Cerebellar cortex (tissue), 1 donor: ENCODE results near the gene CD19.
A peak's percentile ranks its signal among the peaks of the same experiment; 100 is the strongest.
"Not testable (repeated sequence)": the region's sequence is repeated elsewhere in the genome, so short reads cannot be mapped to it uniquely, and the experiment has no call there.

ENCODE experiments used
- DNase-seq: peaks from one replicate; pipeline ENCODE4 v3.0.0-alpha.2; 2015; ENCODE audit warnings: low spot score

Gene CD19

GRCh38 chr16:28936784-28937155, 5.0 kb downstream of the CD19 start:
- no peak for DNase-seq

- DNase-seq = no peak
Measured at GRCh38 chr16:28937222-28937876, 5.6 kb downstream of the CD19 start.

- no peak for DNase-seq
Measured at GRCh38 chr16:28938721-28939120, 7.0 kb downstream of the CD19 start.

GRCh38 chr16:28939825-28940224, 8.1 kb downstream of the CD19 start:
- not testable (repeated sequence) for DNase-seq

- no peak for DNase-seq
Measured at GRCh38 chr16:28943281-28943680, 11.5 kb downstream of the CD19 start.

- no peak for DNase-seq
Measured at GRCh38 chr16:28946681-28947080, 14.9 kb downstream of the CD19 start.

GRCh38 chr16:28950648-28951409, 19.1 kb downstream of the CD19 start, which contains the start of gene NFATC2IP:
TSS of gene NFATC2IP (plus strand) at chr16:28950937. CDS start at chr16:28951012, 75 bp downstream.
- peak; percentile 100 for DNase-seq

- no peak for DNase-seq
Measured at GRCh38 chr16:28951410-28951943, 19.7 kb downstream of the CD19 start.

GRCh38 chr16:28958216-28958615, 26.4 kb downstream of the CD19 start:
- no peak for DNase-seq

- DNase-seq = no peak
Measured at GRCh38 chr16:28958836-28959235, 27.1 kb downstream of the CD19 start.

GRCh38 chr16:28964072-28964471, 32.3 kb downstream of the CD19 start:
- no peak for DNase-seq

GRCh38 chr16:28964496-28964895, 32.7 kb downstream of the CD19 start:
- DNase-seq = no peak

GRCh38 chr16:28967156-28967555, 35.4 kb downstream of the CD19 start:
- DNase-seq = no peak

- DNase-seq = not testable (repeated sequence)
Measured at GRCh38 chr16:28969696-28970095, 37.9 kb downstream of the CD19 start.

- DNase-seq = peak; percentile 79
Measured at GRCh38 chr16:28974007-28974436, 42.3 kb downstream of the CD19 start.

- peak; percentile 96 for DNase-seq
Measured at GRCh38 chr16:28974437-28975157, 42.8 kb downstream of the CD19 start, which contains the start of gene SPNS1. TSS of gene SPNS1 (plus strand) at chr16:28974778. CDS start at chr16:28975152, 374 bp downstream.

- no peak for DNase-seq
Measured at GRCh38 chr16:28975158-28975599, 43.4 kb downstream of the CD19 start.

GRCh38 chr16:28977703-28978662, 46.2 kb downstream of the CD19 start:
- peak; percentile 19 for DNase-seq

GRCh38 chr16:28980330-28980729, 48.6 kb downstream of the CD19 start:
- not testable (repeated sequence) for DNase-seq

GRCh38 chr16:28980929-28981328, 49.2 kb downstream of the CD19 start:
- no peak for DNase-seq

- DNase-seq = no peak
Measured at GRCh38 chr16:28981517-28981916, 49.7 kb downstream of the CD19 start.
